SK-N-MC (cell line): ENCODE measurements around the gene JUND.

Source experiments
- EZH2 ChIP-seq: fragments of 200-600 bp; sonication (generic); IDR thresholded peaks from one replicate; pipeline ENCODE4 v1.6.1; 2017; ENCODE audit warnings: antibody characterized with exemption
- FOXP2 ChIP-seq: optimal IDR thresholded peaks from 2 replicates; pipeline ENCODE3; 2011; ENCODE audit warnings: mild to moderate bottlenecking, moderate library complexity; ENCODE audit not compliant: insufficient read depth; ENCODE audit errors: extremely low read length, control extremely low read depth
- POLR2AphosphoS5 ChIP-seq: IDR thresholded peaks from 2 replicates; pipeline ENCODE4 v1.6.1; 2012; ENCODE audit warnings: mild to moderate bottlenecking, low read depth, low read length, borderline replicate concordance

- TF ChIP-seq EZH2 (no peak), POLR2AphosphoS5 (no peak), FOXP2 (no peak)
Observed at GRCh38 chr19:18262917-18263316, 18.5 kb downstream of the JUND start.
